KMS-11 (cell line): ENCODE results near the gene TRMO.

Source experiments
- H2AFZ ChIP-seq: fragments of 200-600 bp; sonication (generic); 2 replicates; pipeline ENCODE4 v1.6.1; 2016; ENCODE audit warnings: antibody characterized with exemption, mixed run types, low read depth
- H3K27ac ChIP-seq: fragments of 200-600 bp; sonication (generic); 2 replicates; pipeline ENCODE4 v1.6.1; 2016; ENCODE audit warnings: mild to moderate bottlenecking, mixed run types
- H3K27me3 ChIP-seq: fragments of 200-600 bp; sonication (generic); 2 replicates; pipeline ENCODE4 v1.6.1; 2017; ENCODE audit warnings: mild to moderate bottlenecking, low read depth, mixed run types, moderate library complexity; ENCODE audit not compliant: insufficient read depth
- H3K36me3 ChIP-seq: fragments of 200-600 bp; sonication (generic); 2 replicates; pipeline ENCODE4 v1.6.1; 2017; ENCODE audit warnings: mild to moderate bottlenecking, mixed run types; ENCODE audit not compliant: insufficient read depth
- H3K4me1 ChIP-seq: fragments of 200-600 bp; sonication (generic); 2 replicates; pipeline ENCODE4 v1.6.1; 2016; ENCODE audit warnings: mild to moderate bottlenecking, low read depth, mixed run types; ENCODE audit not compliant: poor library complexity, severe bottlenecking
- H3K4me2 ChIP-seq: fragments of 200-600 bp; sonication (generic); 2 replicates; pipeline ENCODE4 v1.7.0; 2016; ENCODE audit warnings: mild to moderate bottlenecking, mixed run types
- H3K4me3 ChIP-seq: fragments of 200-600 bp; sonication (generic); IDR thresholded peaks from 2 replicates; pipeline ENCODE4 v1.6.1; 2017; ENCODE audit warnings: low read depth, low read length, mixed read lengths; ENCODE audit not compliant: insufficient read depth
- H3K79me2 ChIP-seq: fragments of 200-600 bp; sonication (generic); 2 replicates; pipeline ENCODE4 v1.6.1; 2016; ENCODE audit warnings: low read depth, mixed run types; ENCODE audit not compliant: insufficient read depth
- H3K9ac ChIP-seq: fragments of 200-600 bp; sonication (generic); 2 replicates; pipeline ENCODE4 v1.6.1; 2016; ENCODE audit warnings: mild to moderate bottlenecking, mixed run types
- H4K20me1 ChIP-seq: fragments of 200-600 bp; sonication (generic); 2 replicates; pipeline ENCODE4 v1.6.1; 2016; ENCODE audit warnings: mild to moderate bottlenecking, mixed run types; ENCODE audit not compliant: insufficient read depth
- CTCF ChIP-seq: fragments of 200-600 bp; sonication (generic); conservative IDR thresholded peaks from 2 replicates; pipeline ENCODE4 v1.6.1; 2017; ENCODE audit warnings: low read depth, mild to moderate bottlenecking, antibody characterized with exemption, low read length, moderate library complexity, mixed read lengths

The TRMO gene

GRCh38 chr9:97911970-97912369 is 10.3 kb downstream of the TRMO start:
- TF ChIP-seq CTCF: no peak
- Histone ChIP-seq H3K4me2 (no peak overlapping the region), H3K4me3 (no peak overlapping the region), H3K9ac (no peak overlapping the region), H4K20me1 (no peaks in the 10 kb centered on the region), H3K79me2 (no peaks in the 10 kb centered on the region), H3K27ac (no peak overlapping the region), H3K4me1 (no peaks in the 10 kb centered on the region), H3K36me3 (0 out of 2 replicates have a peak, but pooled peaks cover 2% of the 10 kb centered on the region), H3K27me3 (no peaks in the 10 kb centered on the region), H2AFZ (no peak overlapping the region)

GRCh38 chr9:97911528-97911927 is 10.8 kb downstream of the TRMO start:
- Histone ChIP-seq H3K27me3 (no peaks in the 10 kb centered on the region), H2AFZ (no peak overlapping the region), H3K4me1 (no peaks in the 10 kb centered on the region), H3K4me3 (no peak overlapping the region), H3K27ac (no peak overlapping the region), H3K4me2 (no peak overlapping the region), H3K79me2 (no peaks in the 10 kb centered on the region), H4K20me1 (no peaks in the 10 kb centered on the region), H3K36me3 (0 out of 2 replicates have a peak, but pooled peaks cover 2% of the 10 kb centered on the region), H3K9ac (no peak overlapping the region)
- no peak for TF ChIP-seq CTCF

GRCh38 chr9:97910357-97910756 is 11.9 kb downstream of the TRMO start:
- H4K20me1 ChIP-seq: no peaks in the 10 kb centered on the region
- H3K27ac ChIP-seq: no peak overlapping the region

GRCh38 chr9:97908705-97909104 is 13.6 kb downstream of the TRMO start:
- H3K79me2 ChIP-seq: no peaks in the 10 kb centered on the region
- H3K4me3 ChIP-seq: no peak overlapping the region
- no peak overlapping the region for H3K9ac ChIP-seq
- no peak overlapping the region for H2AFZ ChIP-seq
- no peak overlapping the region for H3K4me2 ChIP-seq
- no peak for TF ChIP-seq CTCF
- H4K20me1 ChIP-seq: no peaks in the 10 kb centered on the region
- H3K36me3 ChIP-seq: 0 out of 2 replicates have a peak, but pooled peaks cover 2% of the 10 kb centered on the region
- H3K27ac ChIP-seq: no peak overlapping the region
- no peaks in the 10 kb centered on the region for H3K27me3 ChIP-seq
- no peaks in the 10 kb centered on the region for H3K4me1 ChIP-seq

More at GRCh38 chr9:97910357-97910756, 11.9 kb downstream of the TRMO start:
- no peaks in the 10 kb centered on the region for H3K4me1 ChIP-seq
- no peak overlapping the region for H3K4me3 ChIP-seq
- H3K79me2 ChIP-seq: no peaks in the 10 kb centered on the region
- H2AFZ ChIP-seq: no peak overlapping the region
- H3K9ac ChIP-seq: no peak overlapping the region
- H3K27me3 ChIP-seq: no peaks in the 10 kb centered on the region
- no peak for TF ChIP-seq CTCF
- H3K4me2 ChIP-seq: no peak overlapping the region
- H3K36me3 ChIP-seq: 0 out of 2 replicates have a peak, but pooled peaks cover 2% of the 10 kb centered on the region
